CD4-positive, alpha-beta T cell treated with Interleukin-6 at 100 ng/mL for 8 hours (primary cell): ENCODE results near the gene SLC4A7.
"Not testable (repeated sequence)": the region's sequence is repeated elsewhere in the genome, so short reads cannot be mapped to it uniquely, and the experiment has no call there.

Experiments
- DNase-seq: peaks from one replicate; pipeline ENCODE4 v3.0.0-alpha.2; 2020; ENCODE audit warnings: mixed read lengths, low spot score

Gene SLC4A7

GRCh38 chr3:27484015-27484844 is at the start of gene SLC4A7:
SLC4A7 (minus strand) TSS chr3:27484384; CDS start chr3:27484126, 258 bp downstream.
- peak; percentile 98 for DNase-seq

GRCh38 chr3:27533261-27533607 is 49.0 kb upstream of the SLC4A7 start:
- no peak for DNase-seq

- DNase-seq: no peak
Observed at GRCh38 chr3:27532426-27533260, 48.5 kb upstream of the SLC4A7 start.

GRCh38 chr3:27531193-27531751 is 47.1 kb upstream of the SLC4A7 start:
- not testable (repeated sequence) for DNase-seq

GRCh38 chr3:27528791-27529190 is 44.6 kb upstream of the SLC4A7 start:
- DNase-seq: no peak

GRCh38 chr3:27526614-27527315 is 42.6 kb upstream of the SLC4A7 start:
- DNase-seq: no peak

GRCh38 chr3:27521872-27522265 is 37.7 kb upstream of the SLC4A7 start:
- no peak for DNase-seq

GRCh38 chr3:27521179-27521871 is 37.1 kb upstream of the SLC4A7 start:
- DNase-seq: no peak

- DNase-seq: no peak
Observed at GRCh38 chr3:27511724-27512422, 27.7 kb upstream of the SLC4A7 start.

- DNase-seq: no peak
Observed at GRCh38 chr3:27509376-27509775, 25.2 kb upstream of the SLC4A7 start.

- no peak for DNase-seq
Observed at GRCh38 chr3:27508424-27508823, 24.2 kb upstream of the SLC4A7 start.

GRCh38 chr3:27507515-27508266 is 23.5 kb upstream of the SLC4A7 start:
- DNase-seq: no peak

GRCh38 chr3:27507111-27507510 is 22.9 kb upstream of the SLC4A7 start:
- DNase-seq: no peak

- DNase-seq: no peak
Observed at GRCh38 chr3:27504749-27505148, 20.6 kb upstream of the SLC4A7 start.

- DNase-seq: no peak
Observed at GRCh38 chr3:27503526-27503925, 19.3 kb upstream of the SLC4A7 start.

- DNase-seq: no peak
Observed at GRCh38 chr3:27501759-27502158, 17.6 kb upstream of the SLC4A7 start.

- no peak for DNase-seq
Observed at GRCh38 chr3:27500986-27501385, 16.8 kb upstream of the SLC4A7 start.

GRCh38 chr3:27500035-27500434 is 15.9 kb upstream of the SLC4A7 start:
- no peak for DNase-seq

GRCh38 chr3:27494784-27495183 is 10.6 kb upstream of the SLC4A7 start:
- DNase-seq: no peak

- no peak for DNase-seq
Observed at GRCh38 chr3:27488821-27489220, 4.6 kb upstream of the SLC4A7 start.
